SK-N-SH treated with all-trans-retinoic acid at 6 μM for 48 hours (cell line): Measurements from ENCODE around the gene EEIG1.

Experiments used
- ATAC-seq: fragments of 200-7000 bp; cut with Tn5 transposase; 3 replicates; pipeline ENCODE4 v1.9.1; 2020; ENCODE audit warnings: mild to moderate bottlenecking, moderate library complexity
- ARNTL ChIP-seq: fragments of 450-650 bp; formaldehyde crosslinking; IDR thresholded peaks from 2 replicates; pipeline ENCODE4 v1.5.0; 2020; ENCODE audit warnings: low read depth, mild to moderate bottlenecking, moderate library complexity, borderline replicate concordance
- BACH2 ChIP-seq: fragments of 250-450 bp; sonication (Bioruptor Pico); IDR thresholded peaks from 2 replicates; pipeline ENCODE4 v1.9.0; 2021; ENCODE audit warnings: mild to moderate bottlenecking, borderline replicate concordance
- CSDC2 ChIP-seq: fragments of 250-450 bp; sonication (Bioruptor Pico); IDR thresholded peaks from 2 replicates; pipeline ENCODE4 v1.5.0; 2020; ENCODE audit warnings: mild to moderate bottlenecking, moderate library complexity
- CSRNP3 ChIP-seq: fragments of 250-450 bp; sonication (Bioruptor Pico); IDR thresholded peaks from 2 replicates; pipeline ENCODE4 v1.5.1; 2021; ENCODE audit warnings: mild to moderate bottlenecking, moderate library complexity
- ESRRG ChIP-seq: fragments of 250-450 bp; sonication (Bioruptor Pico); IDR thresholded peaks from 2 replicates; pipeline ENCODE4 v1.6.1; 2021; ENCODE audit warnings: mild to moderate bottlenecking
- GLIS3 ChIP-seq: fragments of 250-450 bp; sonication (Bioruptor Pico); IDR thresholded peaks from 2 replicates; pipeline ENCODE4 v1.5.0; 2020; ENCODE audit warnings: mild to moderate bottlenecking, moderate library complexity
- ISL1 ChIP-seq: fragments of 250-450 bp; sonication (Bioruptor Pico); IDR thresholded peaks from 2 replicates; pipeline ENCODE4 v2.1.2; 2022; ENCODE audit warnings: mild to moderate bottlenecking, moderate library complexity
- OSR1 ChIP-seq: fragments of 250-450 bp; sonication (Bioruptor Pico); IDR thresholded peaks from 2 replicates; pipeline ENCODE4 v1.8.0; 2022; ENCODE audit warnings: moderate library complexity, mild to moderate bottlenecking, inconsistent platforms
- PATZ1 ChIP-seq: fragments of 250-450 bp; sonication (Bioruptor Pico); IDR thresholded peaks from 2 replicates; pipeline ENCODE4 v1.8.0; 2020; ENCODE audit warnings: mild to moderate bottlenecking, moderate library complexity, borderline replicate concordance
- POU6F1 ChIP-seq: fragments of 250-450 bp; sonication (Bioruptor Pico); IDR thresholded peaks from 2 replicates; pipeline ENCODE4 v1.8.0; 2021; ENCODE audit warnings: low read depth, mild to moderate bottlenecking, moderate library complexity, borderline replicate concordance
- PPARA ChIP-seq: fragments of 250-450 bp; sonication (Bioruptor Pico); IDR thresholded peaks from 2 replicates; pipeline ENCODE4 v1.5.0; 2020; ENCODE audit warnings: mild to moderate bottlenecking, borderline replicate concordance
- RARB ChIP-seq: fragments of 250-450 bp; sonication (Bioruptor Pico); IDR thresholded peaks from 2 replicates; pipeline ENCODE4 v1.8.0; 2021; ENCODE audit warnings: mild to moderate bottlenecking, moderate library complexity
- SNAI2 ChIP-seq: fragments of 250-450 bp; sonication (Bioruptor Pico); IDR thresholded peaks from 2 replicates; pipeline ENCODE4 v1.5.0; 2020; ENCODE audit warnings: mild to moderate bottlenecking, moderate library complexity
- TCF4 ChIP-seq: fragments of 250-450 bp; sonication (Bioruptor Pico); IDR thresholded peaks from 2 replicates; pipeline ENCODE4 v1.8.0; 2021; ENCODE audit warnings: mild to moderate bottlenecking, moderate library complexity, borderline replicate concordance
- TOX ChIP-seq: fragments of 250-450 bp; sonication (Bioruptor Pico); IDR thresholded peaks from 2 replicates; pipeline ENCODE4 v1.8.0; 2021; ENCODE audit warnings: mild to moderate bottlenecking, moderate library complexity, borderline replicate concordance
- TSHZ2 ChIP-seq: fragments of 250-450 bp; sonication (Bioruptor Pico); IDR thresholded peaks from 2 replicates; pipeline ENCODE4 v1.5.0; 2020; ENCODE audit warnings: mild to moderate bottlenecking, moderate library complexity
- ZC3H10 ChIP-seq: fragments of 250-450 bp; sonication (Bioruptor Pico); IDR thresholded peaks from 2 replicates; pipeline ENCODE4 v1.5.1; 2021; ENCODE audit warnings: mild to moderate bottlenecking, moderate library complexity
- ZFP3 ChIP-seq: fragments of 250-450 bp; sonication (Bioruptor Pico); IDR thresholded peaks from 2 replicates; pipeline ENCODE4 v1.5.0; 2020; ENCODE audit warnings: mild to moderate bottlenecking, moderate library complexity
- ZFP30 ChIP-seq: fragments of 450-650 bp; formaldehyde crosslinking; IDR thresholded peaks from 2 replicates; pipeline ENCODE4 v1.5.0; 2022; ENCODE audit warnings: mild to moderate bottlenecking, moderate library complexity
- TF ChIP-seq, protein P1 (sequence below): fragments of 250-450 bp; sonication (Bioruptor Pico); IDR thresholded peaks from 2 replicates; pipeline ENCODE4 v1.5.1; 2020; ENCODE audit warnings: low read depth, mild to moderate bottlenecking, moderate library complexity

The EEIG1 gene

GRCh38 chr9:128009639-128010038, 28.9 kb upstream of the EEIG1 start (continued):
- TF ChIP-seq, protein P1, sequence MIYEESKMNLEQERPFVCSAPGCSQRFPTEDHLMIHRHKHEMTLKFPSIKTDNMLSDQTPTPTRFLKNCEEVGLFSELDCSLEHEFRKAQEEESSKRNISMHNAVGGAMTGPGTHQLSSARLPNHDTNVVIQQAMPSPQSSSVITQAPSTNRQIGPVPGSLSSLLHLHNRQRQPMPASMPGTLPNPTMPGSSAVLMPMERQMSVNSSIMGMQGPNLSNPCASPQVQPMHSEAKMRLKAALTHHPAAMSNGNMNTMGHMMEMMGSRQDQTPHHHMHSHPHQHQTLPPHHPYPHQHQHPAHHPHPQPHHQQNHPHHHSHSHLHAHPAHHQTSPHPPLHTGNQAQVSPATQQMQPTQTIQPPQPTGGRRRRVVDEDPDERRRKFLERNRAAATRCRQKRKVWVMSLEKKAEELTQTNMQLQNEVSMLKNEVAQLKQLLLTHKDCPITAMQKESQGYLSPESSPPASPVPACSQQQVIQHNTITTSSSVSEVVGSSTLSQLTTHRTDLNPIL (CRISPR knock-in tag), result no peak
- TF ChIP-seq CSDC2 (no peak), SNAI2 (CRISPR knock-in tag) (no peak), ESRRG (CRISPR knock-in tag) (no peak)

DNA sequence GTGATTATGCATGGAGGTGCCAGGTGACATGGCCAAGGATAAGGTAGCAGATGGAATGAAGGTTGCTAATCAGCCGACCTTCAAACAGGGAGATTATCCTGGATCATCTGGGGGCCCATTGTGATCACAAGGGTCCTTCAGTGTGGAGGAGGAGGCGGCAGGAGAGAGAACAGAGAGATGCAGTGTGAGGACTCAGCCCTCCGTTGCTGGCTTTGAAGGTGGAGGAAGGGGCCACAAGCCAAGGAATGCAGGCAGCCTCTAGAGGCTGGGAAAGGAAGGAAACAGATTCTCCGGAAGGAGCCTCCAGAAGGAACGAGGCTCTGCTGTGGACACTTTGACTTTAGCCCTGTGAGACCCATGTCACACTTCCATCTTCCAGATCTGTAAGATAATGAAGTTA, 27.4 kb upstream of the EEIG1 start:
- ATAC-seq, result no peak
- TF ChIP-seq SNAI2 (CRISPR knock-in tag), result no peak
- no peak for TF ChIP-seq RARB
- no peak for TF ChIP-seq ARNTL (CRISPR knock-in tag)
- no peak for TF ChIP-seq PPARA
- TF ChIP-seq, protein P1 (CRISPR knock-in tag), result no peak
- no peak for TF ChIP-seq ZFP30
- TF ChIP-seq TCF4 (CRISPR knock-in tag), result no peak
- TF ChIP-seq ESRRG (CRISPR knock-in tag), result no peak
- no peak for TF ChIP-seq GLIS3
- no peak for TF ChIP-seq POU6F1
- no peak for TF ChIP-seq ISL1 (CRISPR knock-in tag)
- no peak for TF ChIP-seq BACH2
- no peak for TF ChIP-seq ZC3H10 (CRISPR knock-in tag)
- no peak for TF ChIP-seq OSR1
- no peak for TF ChIP-seq CSDC2
- no peak for TF ChIP-seq TSHZ2 (CRISPR knock-in tag)
- TF ChIP-seq TOX (CRISPR knock-in tag), result no peak
- TF ChIP-seq ZFP3 (CRISPR knock-in tag), result no peak
- TF ChIP-seq PATZ1, result no peak

DNA sequence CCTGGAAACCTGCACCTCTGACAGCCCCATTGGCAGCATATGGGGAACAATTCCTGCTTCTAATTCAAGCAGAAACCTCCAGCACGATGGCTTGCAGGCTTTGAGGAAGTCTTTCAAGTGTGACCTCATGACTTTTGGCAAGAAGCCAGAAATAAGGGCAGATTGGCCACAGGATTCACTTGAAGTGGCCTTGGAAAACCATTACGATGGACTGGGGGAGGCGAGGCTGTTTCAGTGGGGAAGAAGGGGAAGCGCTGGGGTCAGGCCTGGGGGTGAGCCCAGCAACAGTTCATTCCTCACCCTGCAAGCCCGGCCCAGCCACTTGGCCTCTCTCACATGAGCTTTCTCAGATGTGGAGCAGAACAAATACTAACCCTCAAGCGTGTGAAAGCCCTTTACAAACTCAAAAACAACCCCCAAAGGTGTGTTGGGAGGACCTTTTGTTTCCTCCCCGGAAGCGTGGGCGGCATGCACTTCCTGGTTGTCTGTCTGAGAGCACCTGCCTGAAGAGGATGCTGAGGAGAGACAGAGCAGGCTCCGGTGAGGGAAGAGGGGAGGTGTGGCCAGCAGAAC, 26.9 kb upstream of the EEIG1 start:
- peak; percentile 45 for ATAC-seq
- no peak for TF ChIP-seq TCF4 (CRISPR knock-in tag)
- no peak for TF ChIP-seq PPARA
- no peak for TF ChIP-seq ZFP30
- TF ChIP-seq ISL1 (CRISPR knock-in tag), result no peak
- TF ChIP-seq CSRNP3 (CRISPR knock-in tag), result no peak
- no peak for TF ChIP-seq POU6F1
- no peak for TF ChIP-seq ARNTL (CRISPR knock-in tag)
- no peak for TF ChIP-seq BACH2
- TF ChIP-seq OSR1, result no peak
- no peak for TF ChIP-seq GLIS3
- TF ChIP-seq CSDC2, result no peak
- TF ChIP-seq ESRRG (CRISPR knock-in tag), result no peak
- TF ChIP-seq ZFP3 (CRISPR knock-in tag), result no peak
- TF ChIP-seq PATZ1, result no peak
- TF ChIP-seq RARB, result no peak
- no peak for TF ChIP-seq SNAI2 (CRISPR knock-in tag)
